PC-9 (cell line): ENCODE measurements around the gene RAE1.

Experiments
- CTCF ChIP-seq: fragments of 200-600 bp; sonication (generic); conservative IDR thresholded peaks from 2 replicates; pipeline ENCODE4 v1.6.1; 2017; ENCODE audit warnings: mixed run types, antibody characterized with exemption, mild to moderate bottlenecking, moderate library complexity
- EZH2 ChIP-seq: fragments of 200-600 bp; sonication (generic); IDR thresholded peaks from 2 replicates; pipeline ENCODE4 v1.8.0; 2017; ENCODE audit warnings: antibody characterized with exemption, low read depth

DNA sequence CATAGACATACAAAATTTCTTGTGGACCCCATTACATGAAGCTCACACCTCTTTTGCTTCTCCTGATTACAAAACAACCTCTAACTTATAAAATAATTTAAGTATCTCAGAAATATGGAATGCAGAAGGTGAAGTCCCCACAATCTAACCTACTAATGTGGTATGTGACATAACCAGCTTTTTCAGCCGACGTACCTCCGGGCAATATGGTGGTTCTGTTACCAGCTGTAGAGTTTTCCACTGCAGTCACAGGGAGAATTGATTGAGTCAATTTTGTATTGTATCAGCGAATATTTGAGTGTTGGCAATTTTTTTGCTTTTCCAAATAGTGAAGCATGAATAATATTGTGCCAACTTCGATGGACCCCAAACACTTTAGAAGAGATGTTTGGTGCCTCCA, 37.1 kb upstream of the RAE1 start:
- TF ChIP-seq CTCF (no peak), EZH2 (no peak)
